ENCODE data around the gene SDK1. TPM values are rescaled to one million over a fixed set of nuclear protein-coding genes. Genes with fewer than 3 reads are reported as not detected.
A peak's percentile ranks its signal among the peaks of the same experiment; 100 is the strongest.

Gene SDK1
- total RNA-seq, 1 donor from 2014 or later, result 37.6 TPM

GRCh38 chr7:3981281-3981680 is 680.2 kb downstream of the SDK1 start:
- H3K4me3 Mint-ChIP-seq (ENCODE audit: low read depth), result no peak overlapping the region
- no peaks in the 10 kb centered on the region for H3K9me3 Mint-ChIP-seq (ENCODE audit: low read depth)
- TF ChIP-seq CTCF (IDR thresholded peaks at IDR 0.05; ENCODE audit: unreplicated experiment), result no peak
- H3K4me1 Mint-ChIP-seq (ENCODE audit: low read depth), result peaks cover 7% of the 10 kb centered on the region
- no peak for DNase-seq (ENCODE audit: low spot score, unreplicated experiment)
- H3K27ac Mint-ChIP-seq, result peak overlapping the region; percentile 62
- no peaks in the 10 kb centered on the region for H3K27me3 Mint-ChIP-seq
- peaks cover 21% of the 10 kb centered on the region for H3K36me3 Mint-ChIP-seq (ENCODE audit: insufficient read depth)

- H3K27ac Mint-ChIP-seq, result no peak overlapping the region
- no peak overlapping the region for H3K4me3 Mint-ChIP-seq (ENCODE audit: low read depth)
- no peaks in the 10 kb centered on the region for H3K27me3 Mint-ChIP-seq
- H3K36me3 Mint-ChIP-seq (ENCODE audit: insufficient read depth), result peaks cover 22% of the 10 kb centered on the region
- peaks cover 7% of the 10 kb centered on the region for H3K4me1 Mint-ChIP-seq (ENCODE audit: low read depth)
- TF ChIP-seq CTCF (IDR thresholded peaks at IDR 0.05; ENCODE audit: unreplicated experiment), result no peak
- H3K9me3 Mint-ChIP-seq (ENCODE audit: low read depth), result no peaks in the 10 kb centered on the region
- DNase-seq (ENCODE audit: low spot score, unreplicated experiment), result no peak
These were observed 683.4 kb downstream of the SDK1 start for GRCh38 chr7:3984456-3984855.

- no peak overlapping the region for H3K4me3 Mint-ChIP-seq (ENCODE audit: low read depth)
- no peaks in the 10 kb centered on the region for H3K27me3 Mint-ChIP-seq
- TF ChIP-seq CTCF (IDR thresholded peaks at IDR 0.05; ENCODE audit: unreplicated experiment), result no peak
- H3K9me3 Mint-ChIP-seq (ENCODE audit: low read depth), result no peaks in the 10 kb centered on the region
- no peak overlapping the region for H3K27ac Mint-ChIP-seq
- no peaks in the 10 kb centered on the region for H3K4me1 Mint-ChIP-seq (ENCODE audit: low read depth)
- peaks cover 24% of the 10 kb centered on the region for H3K36me3 Mint-ChIP-seq (ENCODE audit: insufficient read depth)
- no peak for DNase-seq (ENCODE audit: low spot score, unreplicated experiment)
These were observed 685.9 kb downstream of the SDK1 start for GRCh38 chr7:3986927-3987326.

GRCh38 chr7:3987426-3987927 is 686.4 kb downstream of the SDK1 start:
- no peak for TF ChIP-seq CTCF (IDR thresholded peaks at IDR 0.05; ENCODE audit: unreplicated experiment)
- Mint-ChIP-seq H3K9me3 (ENCODE audit: low read depth) (no peaks in the 10 kb centered on the region), H3K36me3 (ENCODE audit: insufficient read depth) (peaks cover 22% of the 10 kb centered on the region), H3K27ac (no peak overlapping the region), H3K4me1 (ENCODE audit: low read depth) (no peaks in the 10 kb centered on the region), H3K4me3 (ENCODE audit: low read depth) (no peak overlapping the region), H3K27me3 (no peaks in the 10 kb centered on the region)
- no peak for DNase-seq (ENCODE audit: low spot score, unreplicated experiment)

GRCh38 chr7:3989723-3990122 is 688.7 kb downstream of the SDK1 start:
- TF ChIP-seq CTCF (IDR thresholded peaks at IDR 0.05; ENCODE audit: unreplicated experiment), result no peak
- Mint-ChIP-seq H3K9me3 (ENCODE audit: low read depth) (no peaks in the 10 kb centered on the region), H3K27me3 (no peaks in the 10 kb centered on the region), H3K4me3 (ENCODE audit: low read depth) (no peak overlapping the region), H3K36me3 (ENCODE audit: insufficient read depth) (peaks cover 17% of the 10 kb centered on the region), H3K4me1 (ENCODE audit: low read depth) (no peaks in the 10 kb centered on the region), H3K27ac (no peak overlapping the region)
- no peak for DNase-seq (ENCODE audit: low spot score, unreplicated experiment)
